ENCODE results near the gene L1CAM.

GRCh38 chrX:153934762-153935325, 48.9 kb upstream of the L1CAM start, which contains the start of gene NAA10:
- TF ChIP-seq CTCF (IDR thresholded peaks at IDR 0.05) (no peak), POLR2A (IDR thresholded peaks at IDR 0.05) (no peak)

Data from lower leg skin (tissue), 3 donors.